Mucosa of stomach (tissue), 1 donor: Measurements from ENCODE around the gene DEPP1.

Experiments used
- H3K27me3 ChIP-seq: one replicate; pipeline ENCODE4 v1.7.0; 2013; ENCODE audit warnings: mild to moderate bottlenecking, low read length; ENCODE audit not compliant: control insufficient read depth, insufficient read depth
- H3K36me3 ChIP-seq: one replicate; pipeline ENCODE4 v1.7.0; 2013; ENCODE audit warnings: low read length; ENCODE audit not compliant: control insufficient read depth, insufficient read depth
- H3K4me1 ChIP-seq: one replicate; pipeline ENCODE4 v1.7.0; 2013; ENCODE audit warnings: mild to moderate bottlenecking, low read length; ENCODE audit not compliant: control insufficient read depth, insufficient read depth
- H3K4me3 ChIP-seq: one replicate; pipeline ENCODE4 v1.7.0; 2013; ENCODE audit warnings: low read length
- H3K9ac ChIP-seq: one replicate; pipeline ENCODE4 v1.7.0; 2013; ENCODE audit warnings: mild to moderate bottlenecking, low read length, moderate library complexity
- H3K9me3 ChIP-seq: one replicate; pipeline ENCODE4 v1.7.0; 2013; ENCODE audit warnings: mild to moderate bottlenecking, low read length, moderate library complexity; ENCODE audit not compliant: control insufficient read depth
- donor health status: Pancreatic carcinoma.

Gene DEPP1

DNA sequence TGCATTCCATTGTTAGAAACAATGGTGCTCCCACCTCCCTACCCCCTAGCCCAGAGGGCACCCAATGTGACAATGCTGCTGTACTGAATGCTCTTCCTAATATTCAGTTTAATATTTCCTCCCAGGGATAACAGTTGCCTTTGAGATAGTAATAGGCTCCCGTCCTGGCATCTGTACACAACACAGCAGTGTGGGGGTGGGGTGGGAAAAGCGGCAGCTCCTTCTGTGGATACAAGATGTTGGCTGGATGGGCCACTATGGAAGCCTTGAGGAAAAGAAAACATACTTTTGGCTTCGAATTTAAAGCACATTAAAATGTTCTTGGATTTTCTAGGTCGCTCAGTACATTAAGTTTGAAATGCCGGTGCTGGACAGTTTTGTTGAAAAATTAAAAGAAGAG is 13.0 kb upstream of the DEPP1 start:
- H3K4me1 ChIP-seq = peaks cover 32% of the 10 kb centered on the region
- no peak overlapping the region for H3K9ac ChIP-seq
- H3K27me3 ChIP-seq = no peaks in the 10 kb centered on the region
- H3K9me3 ChIP-seq = no peaks in the 10 kb centered on the region
- no peaks in the 10 kb centered on the region for H3K36me3 ChIP-seq
- H3K4me3 ChIP-seq = no peak overlapping the region

- H3K4me3 ChIP-seq = no peak overlapping the region
These were observed 12.4 kb upstream of the DEPP1 start for GRCh38 chr10:44990965-44991364.

GRCh38 chr10:44990302-44990655 is 11.7 kb upstream of the DEPP1 start:
- Histone ChIP-seq H3K4me1 (peaks cover 24% of the 10 kb centered on the region), H3K4me3 (no peak overlapping the region), H3K36me3 (no peaks in the 10 kb centered on the region), H3K9me3 (no peaks in the 10 kb centered on the region), H3K9ac (no peak overlapping the region), H3K27me3 (no peaks in the 10 kb centered on the region)

More at GRCh38 chr10:44990965-44991364, 12.4 kb upstream of the DEPP1 start:
- H3K27me3 ChIP-seq = no peaks in the 10 kb centered on the region
- no peaks in the 10 kb centered on the region for H3K9me3 ChIP-seq
- H3K4me1 ChIP-seq = peaks cover 26% of the 10 kb centered on the region
- no peaks in the 10 kb centered on the region for H3K36me3 ChIP-seq
- no peak overlapping the region for H3K9ac ChIP-seq

GRCh38 chr10:44989597-44990301 is 11.1 kb upstream of the DEPP1 start:
- Histone ChIP-seq H3K36me3 (no peaks in the 10 kb centered on the region), H3K9ac (no peak overlapping the region), H3K27me3 (no peaks in the 10 kb centered on the region), H3K9me3 (no peaks in the 10 kb centered on the region), H3K4me1 (peaks cover 24% of the 10 kb centered on the region), H3K4me3 (no peak overlapping the region)

- Histone ChIP-seq H3K4me3 (no peak overlapping the region), H3K27me3 (no peaks in the 10 kb centered on the region), H3K36me3 (no peaks in the 10 kb centered on the region), H3K9ac (no peak overlapping the region), H3K9me3 (no peaks in the 10 kb centered on the region), H3K4me1 (peaks cover 22% of the 10 kb centered on the region)
These were observed 10.5 kb upstream of the DEPP1 start for GRCh38 chr10:44988957-44989585.

DNA sequence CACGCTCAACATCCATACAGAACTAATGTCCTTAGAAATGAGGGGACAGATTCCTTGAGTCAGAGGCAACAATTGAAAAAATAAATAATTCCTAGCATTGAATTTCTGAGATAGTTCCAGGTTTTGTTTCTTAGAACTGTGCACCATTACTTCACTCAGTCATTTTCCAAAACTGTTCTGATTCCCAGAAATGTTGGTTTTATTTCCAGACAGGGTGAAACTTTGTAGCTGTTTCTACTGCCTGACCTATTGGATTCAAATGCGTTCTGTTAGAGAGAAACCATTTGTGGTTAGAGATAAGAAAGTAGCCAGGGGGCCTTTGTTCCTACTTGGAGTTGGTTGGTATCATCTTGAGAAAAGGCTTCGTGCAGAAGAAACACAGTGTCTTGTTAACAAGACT is 8.1 kb upstream of the DEPP1 start:
- no peaks in the 10 kb centered on the region for H3K36me3 ChIP-seq
- H3K27me3 ChIP-seq = no peaks in the 10 kb centered on the region
- no peak overlapping the region for H3K9ac ChIP-seq
- no peak overlapping the region for H3K4me3 ChIP-seq
- H3K9me3 ChIP-seq = no peaks in the 10 kb centered on the region
- H3K4me1 ChIP-seq = peaks cover 35% of the 10 kb centered on the region

DNA sequence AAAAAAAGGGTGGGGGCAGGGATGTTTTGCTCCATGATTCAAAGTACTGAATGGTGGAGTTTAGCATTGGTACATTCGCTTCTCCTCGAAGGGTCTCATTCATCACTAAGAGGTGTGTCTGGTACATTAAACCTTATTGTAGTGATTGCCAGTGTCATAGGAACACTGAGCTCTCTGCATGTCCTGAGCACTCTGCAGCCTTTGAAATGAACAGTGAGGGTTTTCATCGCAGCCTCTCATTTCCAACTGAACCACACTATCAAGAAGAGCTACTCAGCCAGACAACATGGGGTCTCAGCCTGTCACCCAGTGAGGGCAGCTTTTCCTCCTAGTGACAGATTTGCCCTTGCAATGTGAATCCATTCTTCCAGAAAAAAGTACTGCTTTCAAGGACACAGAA is 7.6 kb upstream of the DEPP1 start:
- peaks cover 40% of the 10 kb centered on the region for H3K4me1 ChIP-seq
- no peaks in the 10 kb centered on the region for H3K27me3 ChIP-seq
- H3K9me3 ChIP-seq = no peaks in the 10 kb centered on the region
- no peak overlapping the region for H3K9ac ChIP-seq
- H3K36me3 ChIP-seq = no peaks in the 10 kb centered on the region
- H3K4me3 ChIP-seq = no peak overlapping the region

DNA sequence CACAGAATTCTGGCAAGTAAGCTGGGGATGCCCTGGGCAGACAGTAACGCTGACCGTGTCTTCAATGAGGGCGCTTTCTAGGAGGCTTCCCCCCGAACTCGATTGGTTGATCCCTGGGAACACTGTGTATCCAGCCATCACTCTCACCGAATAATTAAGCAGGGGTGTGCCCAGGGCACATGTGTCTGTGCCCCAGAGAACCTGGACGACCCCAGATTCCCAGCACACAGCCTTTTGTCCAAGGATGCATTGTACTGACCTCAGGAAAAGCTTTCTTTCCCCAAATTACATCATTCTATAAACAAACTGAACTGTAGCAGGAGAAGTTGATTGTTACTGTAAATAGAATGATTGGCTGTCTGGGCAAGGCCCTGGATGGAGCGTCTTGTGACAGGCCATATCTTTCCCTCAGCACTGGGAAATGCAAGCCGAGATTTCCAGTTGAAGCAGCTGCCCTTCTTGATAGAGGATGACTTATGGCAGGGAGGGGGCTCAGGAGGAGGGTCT is 6.6 kb upstream of the DEPP1 start:
- Histone ChIP-seq H3K36me3 (no peaks in the 10 kb centered on the region), H3K4me3 (no peak overlapping the region), H3K4me1 (peaks cover 42% of the 10 kb centered on the region), H3K9ac (no peak overlapping the region), H3K27me3 (no peaks in the 10 kb centered on the region), H3K9me3 (no peaks in the 10 kb centered on the region)

GRCh38 chr10:44984671-44985101 is 6.1 kb upstream of the DEPP1 start:
- H3K9ac ChIP-seq = no peak overlapping the region
- no peak overlapping the region for H3K4me3 ChIP-seq
- no peaks in the 10 kb centered on the region for H3K27me3 ChIP-seq
- peaks cover 43% of the 10 kb centered on the region for H3K4me1 ChIP-seq
- H3K36me3 ChIP-seq = no peaks in the 10 kb centered on the region
- H3K9me3 ChIP-seq = no peaks in the 10 kb centered on the region

DNA sequence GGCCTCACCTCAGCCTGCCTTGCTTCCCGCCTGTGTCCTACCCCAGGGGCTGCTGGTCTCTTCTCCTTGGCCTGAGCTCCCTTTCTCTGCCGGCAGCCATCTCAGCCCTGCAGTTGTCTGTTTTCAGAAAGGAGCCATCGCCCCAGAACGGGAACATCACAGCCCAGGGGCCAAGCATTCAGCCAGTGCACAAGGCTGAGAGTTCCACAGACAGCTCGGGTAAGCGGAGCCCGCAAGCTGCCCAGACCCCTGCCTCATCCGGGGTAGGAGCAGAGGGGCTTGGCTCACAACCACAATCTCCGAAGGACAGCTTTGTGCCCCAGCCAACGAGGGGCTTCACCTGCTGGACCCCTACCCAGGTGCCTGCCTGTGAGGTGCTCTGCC is 5.3 kb upstream of the DEPP1 start:
- H3K36me3 ChIP-seq = no peaks in the 10 kb centered on the region
- H3K9me3 ChIP-seq = no peaks in the 10 kb centered on the region
- H3K4me3 ChIP-seq = no peak overlapping the region
- H3K4me1 ChIP-seq = peaks cover 51% of the 10 kb centered on the region
- no peak overlapping the region for H3K9ac ChIP-seq
- H3K27me3 ChIP-seq = no peaks in the 10 kb centered on the region

DNA sequence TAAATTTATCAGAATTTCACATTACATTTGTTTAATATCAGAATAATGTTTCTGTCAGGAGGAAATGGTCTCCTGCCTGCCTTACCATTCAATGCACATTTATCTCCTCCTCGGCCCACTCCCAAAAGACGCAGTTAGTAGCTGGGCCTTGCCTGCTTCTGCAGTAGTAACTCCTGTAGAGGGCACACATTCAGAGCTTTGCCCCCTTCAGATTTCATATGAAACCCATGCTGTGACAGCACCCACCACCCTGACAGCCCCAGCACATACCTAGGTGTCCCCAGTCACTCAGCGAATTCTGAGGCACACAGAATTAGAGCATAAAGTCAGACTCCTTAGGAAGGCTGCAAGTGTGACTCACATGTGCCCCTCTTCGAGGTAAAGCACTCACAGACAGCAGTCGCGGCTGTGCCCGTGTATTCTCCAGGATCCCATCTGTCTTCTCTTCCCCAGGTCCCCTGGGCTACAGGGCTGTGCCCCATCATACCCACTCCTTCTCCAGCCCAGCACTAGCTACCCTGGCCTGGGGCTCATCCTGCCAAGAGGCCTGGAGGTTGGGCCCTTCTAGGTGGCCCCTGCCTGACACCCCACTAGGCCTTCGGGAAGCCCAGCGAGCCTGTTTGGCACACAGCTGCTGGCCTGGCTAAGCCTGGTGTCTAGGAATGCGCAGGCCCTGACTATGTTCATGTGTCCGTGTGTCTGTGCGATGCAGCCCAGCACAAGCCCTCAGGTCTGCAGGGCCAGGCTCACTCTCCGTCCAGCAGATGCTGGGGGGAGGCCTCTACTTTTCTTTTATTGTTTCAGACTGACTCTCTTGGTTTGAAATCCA is 4.7 kb upstream of the DEPP1 start:
- Histone ChIP-seq H3K9me3 (no peaks in the 10 kb centered on the region), H3K27me3 (no peaks in the 10 kb centered on the region), H3K4me3 (no peak overlapping the region), H3K9ac (no peak overlapping the region), H3K36me3 (no peaks in the 10 kb centered on the region), H3K4me1 (peaks cover 56% of the 10 kb centered on the region)

GRCh38 chr10:44982496-44982895 is 3.9 kb upstream of the DEPP1 start:
- Histone ChIP-seq H3K9me3 (no peaks in the 10 kb centered on the region), H3K9ac (peak overlapping the region; percentile 91), H3K4me3 (no peak overlapping the region), H3K4me1 (peaks cover 61% of the 10 kb centered on the region), H3K27me3 (no peaks in the 10 kb centered on the region), H3K36me3 (no peaks in the 10 kb centered on the region)
